Mucosa of descending colon (tissue), 3 donors: ENCODE results near the gene BTBD9. TPM values are rescaled to one million over a fixed set of nuclear protein-coding genes. Genes with fewer than 3 reads are reported as not detected.

Source experiments
- ATAC-seq: fragments of 200-7000 bp; cut with Tn5 transposase; one replicate; pipeline ENCODE4 v1.9.1; 2020; ENCODE audit warnings: mild to moderate bottlenecking, moderate library complexity
- DNase-seq, 3 donors: peaks; one replicate each; pipeline ENCODE4 v3.0.0-alpha.2; 2020
- H3K36me3 ChIP-seq: fragments of 200-600 bp; one replicate; pipeline ENCODE4 v1.8.0; 2021; ENCODE audit warnings: low read depth, mild to moderate bottlenecking
- H3K4me1 ChIP-seq: fragments of 200-600 bp; one replicate; pipeline ENCODE4 v1.8.0; 2021; ENCODE audit warnings: low read depth, mild to moderate bottlenecking
- H3K4me3 ChIP-seq: fragments of 200-600 bp; one replicate; pipeline ENCODE4 v1.8.0; 2021; ENCODE audit warnings: mild to moderate bottlenecking
- H3K9me3 ChIP-seq: fragments of 200-600 bp; one replicate; pipeline ENCODE4 v1.8.0; 2021; ENCODE audit warnings: mild to moderate bottlenecking
- CTCF ChIP-seq: fragments of 200-600 bp; IDR thresholded peaks from one replicate; pipeline ENCODE4 v1.8.0; 2022; ENCODE audit warnings: antibody characterized with exemption, mild to moderate bottlenecking
- intact Hi-C, 2 donors: fragments of 100-400 bp; cut with DNase I in 1 of 2; cut with micrococcal nuclease in 1 of 2; formaldehyde crosslinking; loops; one replicate each; pipeline versions ENCODE4 v1.11.0 to v1.11.1; 2022; cut with DNase I, micrococcal nuclease
- total RNA-seq, 3 donors: library from RNA; stranded (reverse); fragmentation: NEBNext Ultra II Directional in 2 of 3; extraction: Animal tissue kit (Norgen Biotek cat#: 25700) in 2 of 3; gene quantifications; one replicate each; pipeline versions ENCODE4 v1.2.1 to v1.2.4, GENCODE V29; 2021 to 2023
- donor health status: DM: no; HTN: no; CAD: no; lungs with moderate emphysema.
- donor health status: DM: no; HTN: no; CAD: no.
- donor health status: DM: no; HTN: yes; CAD: no.

BTBD9 gene
- total RNA-seq, 3 donors from 2014 or later, result 22.4 to 38.8 (median 23.9) TPM

GRCh38 chr6:38214159-38214558, 425.6 kb downstream of the BTBD9 start:
- ATAC-seq (no peak), DNase-seq (no peak)
- TF ChIP-seq CTCF, result no peak
- intact Hi-C loops, result no loop called here
- Histone ChIP-seq H3K9me3 (no peaks in the 10 kb centered on the region), H3K4me3 (no peak overlapping the region), H3K4me1 (peaks cover 3% of the 10 kb centered on the region), H3K36me3 (no peaks in the 10 kb centered on the region)

DNA sequence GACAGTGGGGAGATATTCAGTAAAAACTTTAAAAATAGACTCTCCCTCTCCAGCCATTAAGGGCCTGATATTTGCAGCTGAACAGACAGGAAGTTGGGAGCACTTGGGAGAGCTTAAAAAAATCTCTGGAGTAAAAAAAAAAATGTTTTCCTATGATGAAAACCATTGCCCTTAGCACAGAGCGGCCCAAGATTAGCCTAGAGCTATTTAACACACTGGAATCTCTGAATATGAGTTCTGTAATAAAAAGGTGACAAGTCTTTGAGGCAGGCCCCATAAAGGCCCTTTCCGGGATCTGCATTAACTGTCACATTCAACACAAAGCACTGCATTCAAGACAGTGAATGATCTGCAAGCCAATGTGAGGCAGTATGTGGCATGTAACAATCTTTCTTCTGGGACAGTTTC, 426.5 kb downstream of the BTBD9 start:
- TF ChIP-seq CTCF, result no peak
- intact Hi-C loops, result no loop called here
- peak in 1 of 3 donors; percentile 47 for DNase-seq
- no peaks in the 10 kb centered on the region for H3K9me3 ChIP-seq
- no peak overlapping the region for H3K4me3 ChIP-seq
- H3K4me1 ChIP-seq, result peaks cover 3% of the 10 kb centered on the region
- H3K36me3 ChIP-seq, result no peaks in the 10 kb centered on the region
- peak; percentile 88 for ATAC-seq

GRCh38 chr6:38212579-38212978, 427.1 kb downstream of the BTBD9 start:
- Histone ChIP-seq H3K4me3 (no peak overlapping the region), H3K9me3 (no peaks in the 10 kb centered on the region), H3K36me3 (no peaks in the 10 kb centered on the region), H3K4me1 (peaks cover 3% of the 10 kb centered on the region)
- intact Hi-C loops, result no loop called here
- no peak for DNase-seq
- peak; percentile 14 for ATAC-seq
- no peak for TF ChIP-seq CTCF

DNA sequence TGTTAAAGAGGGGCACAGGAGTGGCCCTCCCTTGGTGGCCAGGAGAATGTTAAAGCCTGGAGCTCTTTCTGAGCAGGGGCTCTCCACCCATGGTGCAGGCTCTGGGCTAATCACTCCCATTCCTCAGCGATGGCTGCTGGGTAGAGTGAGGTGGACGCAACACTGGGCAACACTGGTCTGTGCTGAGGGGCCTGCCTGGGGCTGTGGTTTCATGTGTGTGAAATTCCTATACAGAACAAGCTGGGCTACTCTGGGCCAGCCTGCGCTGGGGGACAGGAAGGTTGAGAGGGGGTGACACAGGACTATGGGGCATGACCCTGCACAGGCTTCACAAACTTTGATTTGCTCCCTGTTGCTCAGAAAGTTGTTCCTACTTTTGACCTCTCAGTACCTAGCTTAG, 427.6 kb downstream of the BTBD9 start:
- Histone ChIP-seq H3K9me3 (no peaks in the 10 kb centered on the region), H3K4me3 (no peak overlapping the region), H3K4me1 (peaks cover 3% of the 10 kb centered on the region), H3K36me3 (no peaks in the 10 kb centered on the region)
- no peak for TF ChIP-seq CTCF
- intact Hi-C loops, result no loop called here
- DNase-seq (no peak), ATAC-seq (no peak)

GRCh38 chr6:38209371-38210260, 430.1 kb downstream of the BTBD9 start:
- intact Hi-C loops, result no loop called here
- H3K36me3 ChIP-seq, result no peaks in the 10 kb centered on the region

More at GRCh38 chr6:38209371-38210260, 430.1 kb downstream of the BTBD9 start:
- TF ChIP-seq CTCF, result no peak
- Histone ChIP-seq H3K4me3 (no peak overlapping the region), H3K4me1 (peaks cover 3% of the 10 kb centered on the region), H3K9me3 (no peaks in the 10 kb centered on the region)
- no peak for ATAC-seq
- DNase-seq, result no peak
